ENCODE measurements around the gene MYD88. TPM values are rescaled to one million over a fixed set of nuclear protein-coding genes. Genes with fewer than 3 reads are reported as not detected.

The MYD88 gene
- total RNA-seq, 1 donor from 2014 or later: 39.5 TPM

DNA sequence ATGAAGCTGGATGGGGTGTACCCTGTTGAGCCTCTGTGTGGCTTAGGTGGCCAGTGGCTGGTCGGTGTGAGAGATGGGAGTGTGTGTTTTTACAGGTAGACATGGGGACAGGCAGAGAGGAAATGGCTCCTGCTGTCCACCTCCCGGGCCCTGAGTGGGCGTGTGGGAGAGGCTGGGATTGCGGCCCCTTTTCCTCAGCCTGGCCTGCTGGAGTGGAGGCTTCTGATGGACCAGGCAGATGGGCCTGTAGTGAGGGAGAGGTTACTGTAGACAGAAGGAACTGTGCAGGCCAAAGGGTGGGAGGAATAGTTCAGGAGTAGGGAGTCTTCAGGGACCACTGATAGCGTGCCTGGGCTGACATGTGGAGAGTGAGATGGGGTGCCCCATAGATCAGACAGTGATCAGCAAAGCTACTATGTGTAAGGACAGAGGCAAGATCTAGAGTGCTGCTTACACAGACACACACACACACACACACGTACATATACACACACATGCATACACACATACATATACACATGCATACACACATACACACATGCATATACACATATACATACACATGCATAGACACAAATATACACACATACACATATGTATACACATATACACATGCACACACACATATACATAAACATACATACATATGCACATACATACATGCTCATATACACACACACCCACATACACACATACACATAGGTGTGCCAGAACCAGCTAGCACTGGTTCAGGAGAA is 28.0 kb upstream of the MYD88 start:
- peaks cover 3% of the 10 kb centered on the region for H3K9me3 Mint-ChIP-seq
- H3K36me3 Mint-ChIP-seq (ENCODE audit: low read depth): no peaks in the 10 kb centered on the region
- H3K4me1 Mint-ChIP-seq: no peaks in the 10 kb centered on the region
- H3K27ac Mint-ChIP-seq (ENCODE audit: unreplicated experiment): no peak overlapping the region
- no peak for DNase-seq (ENCODE audit: low read depth, low spot score)
- no peak overlapping the region for H3K4me3 Mint-ChIP-seq
- TF ChIP-seq, protein P1, sequence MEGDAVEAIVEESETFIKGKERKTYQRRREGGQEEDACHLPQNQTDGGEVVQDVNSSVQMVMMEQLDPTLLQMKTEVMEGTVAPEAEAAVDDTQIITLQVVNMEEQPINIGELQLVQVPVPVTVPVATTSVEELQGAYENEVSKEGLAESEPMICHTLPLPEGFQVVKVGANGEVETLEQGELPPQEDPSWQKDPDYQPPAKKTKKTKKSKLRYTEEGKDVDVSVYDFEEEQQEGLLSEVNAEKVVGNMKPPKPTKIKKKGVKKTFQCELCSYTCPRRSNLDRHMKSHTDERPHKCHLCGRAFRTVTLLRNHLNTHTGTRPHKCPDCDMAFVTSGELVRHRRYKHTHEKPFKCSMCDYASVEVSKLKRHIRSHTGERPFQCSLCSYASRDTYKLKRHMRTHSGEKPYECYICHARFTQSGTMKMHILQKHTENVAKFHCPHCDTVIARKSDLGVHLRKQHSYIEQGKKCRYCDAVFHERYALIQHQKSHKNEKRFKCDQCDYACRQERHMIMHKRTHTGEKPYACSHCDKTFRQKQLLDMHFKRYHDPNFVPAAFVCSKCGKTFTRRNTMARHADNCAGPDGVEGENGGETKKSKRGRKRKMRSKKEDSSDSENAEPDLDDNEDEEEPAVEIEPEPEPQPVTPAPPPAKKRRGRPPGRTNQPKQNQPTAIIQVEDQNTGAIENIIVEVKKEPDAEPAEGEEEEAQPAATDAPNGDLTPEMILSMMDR (conservative IDR thresholded peaks at IDR 0.05): no peak
- H3K27me3 Mint-ChIP-seq (ENCODE audit: low read depth): no peaks in the 10 kb centered on the region

DNA sequence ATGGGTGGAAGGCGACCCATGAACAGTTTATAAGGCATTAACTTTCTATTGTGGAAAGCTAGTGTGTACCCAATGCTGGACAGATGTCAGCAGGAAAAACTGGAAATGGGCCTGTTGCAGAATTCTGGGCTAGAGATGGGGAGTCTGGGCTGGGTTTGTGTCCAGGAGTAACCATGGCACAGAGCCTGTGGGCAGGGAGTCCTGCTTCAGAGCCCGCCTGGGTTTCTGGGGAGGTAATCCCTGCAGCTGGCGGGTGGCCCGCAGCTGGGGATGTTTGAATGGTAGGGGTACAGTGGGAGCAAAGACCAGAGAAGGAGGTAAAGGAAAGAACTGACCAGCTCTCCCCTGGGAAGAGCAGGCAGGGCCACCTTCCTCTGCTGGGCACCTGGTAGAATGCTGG is 27.3 kb upstream of the MYD88 start:
- H3K27me3 Mint-ChIP-seq (ENCODE audit: low read depth): no peaks in the 10 kb centered on the region
- H3K4me1 Mint-ChIP-seq: no peaks in the 10 kb centered on the region
- no peak overlapping the region for H3K27ac Mint-ChIP-seq (ENCODE audit: unreplicated experiment)
- no peaks in the 10 kb centered on the region for H3K9me3 Mint-ChIP-seq
- H3K36me3 Mint-ChIP-seq (ENCODE audit: low read depth): no peaks in the 10 kb centered on the region
- DNase-seq (ENCODE audit: low read depth, low spot score): no peak
- TF ChIP-seq, protein P1 (conservative IDR thresholded peaks at IDR 0.05): no peak
- H3K4me3 Mint-ChIP-seq: no peak overlapping the region

DNA sequence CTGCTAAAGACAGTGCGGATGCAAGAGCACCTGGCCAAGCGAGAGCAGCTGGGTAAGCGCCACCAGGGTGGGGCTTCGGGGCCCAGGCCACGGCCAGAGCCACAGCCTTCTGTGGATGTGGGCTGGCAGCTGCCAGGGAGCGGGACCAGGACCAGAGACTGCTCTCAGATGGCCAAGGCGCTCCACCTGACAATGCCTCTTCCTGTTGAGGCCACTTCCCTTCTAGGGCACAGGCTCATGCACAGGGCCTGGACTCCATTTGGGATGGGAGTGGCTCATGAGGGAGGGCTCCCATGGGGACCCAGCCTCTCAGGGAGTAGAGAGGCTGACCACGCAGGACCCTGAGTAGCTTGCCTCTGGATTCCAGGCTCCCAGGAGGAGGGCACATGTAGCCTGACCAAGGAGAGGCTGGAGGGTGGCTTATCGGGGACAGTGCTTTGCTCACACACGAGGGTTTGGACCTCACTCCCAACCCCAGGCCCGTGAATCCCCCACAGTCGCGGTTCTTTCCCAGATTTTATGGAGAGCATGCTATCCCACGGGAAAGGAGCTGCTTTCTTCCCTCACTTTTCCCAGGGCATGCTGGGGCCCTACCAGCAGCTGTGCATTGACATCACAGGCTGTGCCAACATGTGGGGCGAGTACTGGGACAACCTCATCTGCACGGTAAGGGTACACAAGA is 26.6 kb upstream of the MYD88 start:
- H3K27me3 Mint-ChIP-seq (ENCODE audit: low read depth): no peaks in the 10 kb centered on the region
- H3K27ac Mint-ChIP-seq (ENCODE audit: unreplicated experiment): no peak overlapping the region
- no peak for DNase-seq (ENCODE audit: low read depth, low spot score)
- no peaks in the 10 kb centered on the region for H3K9me3 Mint-ChIP-seq
- H3K36me3 Mint-ChIP-seq (ENCODE audit: low read depth): no peaks in the 10 kb centered on the region
- no peak overlapping the region for H3K4me3 Mint-ChIP-seq
- TF ChIP-seq, protein P1 (conservative IDR thresholded peaks at IDR 0.05): no peak
- H3K4me1 Mint-ChIP-seq: no peaks in the 10 kb centered on the region

DNA sequence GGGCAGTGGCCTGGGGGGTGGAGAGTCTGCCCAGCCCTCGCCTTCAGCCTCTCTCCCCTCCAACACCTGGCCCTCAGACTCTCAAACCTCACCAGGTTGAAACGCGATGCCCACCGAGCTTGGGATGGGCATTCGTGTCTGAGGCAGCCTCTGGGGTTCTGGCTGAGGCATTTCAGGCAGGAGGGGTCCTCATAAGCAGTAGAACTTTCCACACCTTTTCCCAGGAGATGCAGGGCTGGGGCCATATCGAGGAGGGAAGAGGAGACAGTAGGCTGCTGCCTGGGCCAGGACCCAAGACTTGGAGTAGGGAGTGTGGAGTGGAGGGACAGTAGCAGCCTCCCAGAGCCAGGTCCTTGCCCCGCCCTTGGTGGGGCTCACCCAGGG is 26.1 kb upstream of the MYD88 start:
- TF ChIP-seq, protein P1 (conservative IDR thresholded peaks at IDR 0.05): no peak
- H3K27ac Mint-ChIP-seq (ENCODE audit: unreplicated experiment): no peak overlapping the region
- H3K4me3 Mint-ChIP-seq: no peak overlapping the region
- no peaks in the 10 kb centered on the region for H3K27me3 Mint-ChIP-seq (ENCODE audit: low read depth)
- no peak for DNase-seq (ENCODE audit: low read depth, low spot score)
- no peaks in the 10 kb centered on the region for H3K36me3 Mint-ChIP-seq (ENCODE audit: low read depth)
- no peaks in the 10 kb centered on the region for H3K9me3 Mint-ChIP-seq
- no peaks in the 10 kb centered on the region for H3K4me1 Mint-ChIP-seq

DNA sequence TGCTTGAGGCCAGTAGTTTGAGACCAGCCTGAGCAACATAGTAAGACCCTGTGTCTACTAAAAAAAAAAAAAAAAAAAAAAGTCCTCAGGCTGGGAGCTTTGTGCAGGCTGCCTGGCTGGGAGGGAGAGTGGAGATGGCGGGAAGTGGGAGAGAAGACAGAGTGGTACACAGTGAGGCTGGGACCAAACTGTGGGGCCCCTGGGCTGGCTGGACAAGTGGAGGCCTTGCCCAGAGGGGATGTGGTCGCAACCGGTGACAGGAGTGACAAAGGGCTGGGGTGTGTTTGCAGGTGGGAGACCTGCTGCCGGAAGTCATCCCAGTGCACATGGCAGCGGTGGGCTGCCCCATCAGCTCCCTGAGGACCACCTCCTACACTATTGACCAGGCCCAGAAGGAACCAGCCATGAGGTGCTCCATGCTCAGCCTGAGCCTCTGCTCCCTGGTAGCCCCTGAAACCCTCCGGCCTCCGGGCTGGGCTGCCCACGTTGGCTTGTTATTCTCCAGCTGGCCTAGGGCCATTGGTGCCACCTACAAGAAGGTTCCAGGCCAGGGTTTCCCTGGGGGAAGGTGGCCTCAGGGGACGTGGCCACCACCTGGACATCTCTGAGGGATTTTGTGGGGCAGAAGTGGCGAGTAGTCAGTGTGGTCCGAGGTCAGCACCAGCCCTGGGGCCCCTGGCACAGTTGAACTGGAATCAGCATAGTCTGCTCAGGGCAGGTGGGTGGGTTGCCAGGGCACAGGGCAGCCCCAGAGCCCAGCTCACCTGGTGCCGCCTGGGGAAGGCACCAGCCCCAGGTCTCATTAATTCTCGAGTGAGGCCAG is 24.2 kb upstream of the MYD88 start:
- DNase-seq (ENCODE audit: low read depth, low spot score): no peak
- TF ChIP-seq, protein P1 (conservative IDR thresholded peaks at IDR 0.05): no peak
- Mint-ChIP-seq H3K27me3 (ENCODE audit: low read depth) (no peaks in the 10 kb centered on the region), H3K4me3 (no peak overlapping the region), H3K36me3 (ENCODE audit: low read depth) (no peaks in the 10 kb centered on the region), H3K27ac (ENCODE audit: unreplicated experiment) (no peak overlapping the region), H3K9me3 (no peaks in the 10 kb centered on the region), H3K4me1 (no peaks in the 10 kb centered on the region)
